ES-I3 (cell line): ENCODE measurements around the gene CCDC9.
"Not testable (repeated sequence)": the region's sequence is repeated elsewhere in the genome, so short reads cannot be mapped to it uniquely, and the experiment has no call there.

Source experiments
- H3K36me3 ChIP-seq: 2 replicates; pipeline ENCODE4 v1.6.1; 2013; ENCODE audit warnings: mild to moderate bottlenecking, low read length, control low read depth, moderate library complexity; ENCODE audit not compliant: insufficient read depth
- H3K4me1 ChIP-seq: 2 replicates; pipeline ENCODE4 v1.6.1; 2013; ENCODE audit warnings: mild to moderate bottlenecking, control low read depth, low read length; ENCODE audit not compliant: insufficient read depth
- H3K9ac ChIP-seq: 2 replicates; pipeline ENCODE4 v1.6.1; 2013; ENCODE audit warnings: low read depth, mild to moderate bottlenecking, low read length, moderate library complexity
- H3K9me3 ChIP-seq: 2 replicates; pipeline ENCODE4 v1.6.1; 2013; ENCODE audit warnings: mild to moderate bottlenecking, low read length, moderate library complexity; ENCODE audit not compliant: control insufficient read depth, insufficient read depth

The CCDC9 gene

DNA sequence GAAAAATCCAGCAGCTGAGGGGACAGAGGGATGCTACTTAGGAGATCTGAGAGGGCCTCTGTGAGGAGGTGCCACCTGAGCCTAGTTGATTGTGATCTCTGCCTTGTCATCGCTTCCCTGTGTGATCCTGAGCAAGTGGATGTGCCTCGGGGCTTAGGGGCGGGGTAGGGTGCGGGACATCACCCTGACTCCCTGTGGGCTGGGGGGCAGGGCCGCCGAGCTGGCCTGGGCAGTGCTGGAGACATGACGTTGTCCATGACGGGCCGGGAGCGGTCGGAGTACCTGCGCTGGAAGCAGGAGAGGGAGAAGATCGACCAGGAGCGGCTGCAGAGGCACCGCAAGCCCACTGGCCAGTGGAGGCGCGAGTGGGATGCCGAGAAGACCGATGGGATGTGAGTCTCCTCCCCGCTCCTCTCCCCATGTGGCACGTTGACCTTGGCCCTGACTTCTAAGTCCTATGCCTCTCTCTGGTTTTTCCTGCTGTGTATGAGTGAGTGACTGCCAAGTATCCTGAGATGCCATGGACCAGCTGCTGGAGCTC is 10.1 kb downstream of the CCDC9 start:
- Histone ChIP-seq H3K4me1 (no peaks in the 10 kb centered on the region), H3K9ac (no peak overlapping the region), H3K9me3 (no peaks in the 10 kb centered on the region), H3K36me3 (no peaks in the 10 kb centered on the region; the same call in 1 of the 2 replicates)

DNA sequence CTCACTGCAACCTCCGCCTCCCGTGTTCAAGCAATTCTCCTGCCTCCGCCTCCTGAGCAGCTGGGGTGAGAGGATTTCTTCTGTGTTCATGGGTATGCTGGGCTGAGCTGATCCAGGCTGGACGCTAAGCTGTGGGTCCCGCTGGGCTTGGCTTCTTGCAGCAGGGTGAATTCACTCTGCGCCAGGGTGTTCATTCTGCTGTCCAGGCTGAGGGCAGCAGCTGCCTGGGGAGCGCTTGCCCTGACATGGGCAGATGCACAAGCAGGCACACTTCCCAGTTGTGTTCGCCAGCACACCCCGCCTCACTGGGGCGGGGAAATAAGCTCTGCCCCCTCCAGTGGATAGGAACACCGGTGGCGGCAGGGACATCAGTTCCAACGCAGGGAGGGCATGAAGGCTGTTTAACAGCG is 11.0 kb downstream of the CCDC9 start:
- no peaks in the 10 kb centered on the region; the same call in 1 of the 2 replicates for H3K36me3 ChIP-seq
- no peaks in the 10 kb centered on the region for H3K9me3 ChIP-seq
- no peaks in the 10 kb centered on the region for H3K4me1 ChIP-seq
- H3K9ac ChIP-seq: no peak overlapping the region

DNA sequence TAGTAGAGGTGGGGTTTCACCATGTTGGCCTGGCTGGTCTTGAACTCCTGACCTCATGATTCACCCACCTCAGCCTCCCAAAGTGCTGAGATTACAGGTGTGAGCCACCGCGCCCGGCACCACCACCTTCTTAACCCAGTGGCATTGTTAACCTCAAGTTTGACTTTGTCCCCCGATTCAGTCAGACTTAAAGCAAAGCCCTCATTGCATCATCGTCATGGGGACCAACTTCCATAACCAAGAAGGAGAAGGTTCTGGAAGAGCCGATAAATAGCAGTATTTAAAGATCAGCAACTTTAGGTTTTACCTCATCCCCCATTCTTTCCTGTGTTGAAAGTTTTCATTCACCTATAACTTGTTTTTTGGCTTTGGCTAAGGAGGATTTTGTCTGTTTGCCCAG is 11.7 kb downstream of the CCDC9 start:
- Histone ChIP-seq H3K4me1 (no peaks in the 10 kb centered on the region), H3K9me3 (no peaks in the 10 kb centered on the region), H3K36me3 (no peaks in the 10 kb centered on the region; the same call in 1 of the 2 replicates), H3K9ac (no peak overlapping the region)

DNA sequence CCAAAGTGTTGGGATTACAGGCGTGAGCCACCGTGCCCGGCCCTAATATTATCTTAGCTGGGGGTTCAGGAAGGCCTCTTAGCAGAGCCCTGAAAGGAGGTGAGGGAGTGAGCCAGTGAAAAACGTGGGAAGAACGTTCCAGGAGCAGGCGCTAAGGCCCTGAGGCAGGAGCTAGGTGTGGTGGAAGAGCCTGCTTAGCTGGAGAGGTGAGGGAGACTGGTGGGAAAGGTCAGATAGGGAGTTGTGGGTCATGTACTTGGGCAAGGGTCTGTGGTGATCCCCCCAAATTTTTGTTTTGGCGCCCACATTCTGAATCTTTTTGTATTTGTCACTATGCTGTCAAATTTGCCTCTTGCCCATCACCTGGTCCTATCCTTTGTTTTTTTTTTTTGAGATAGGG is 13.3 kb downstream of the CCDC9 start:
- Histone ChIP-seq H3K36me3 (no peaks in the 10 kb centered on the region; the same call in 1 of the 2 replicates), H3K9ac (no peak overlapping the region), H3K9me3 (no peaks in the 10 kb centered on the region), H3K4me1 (no peaks in the 10 kb centered on the region)

DNA sequence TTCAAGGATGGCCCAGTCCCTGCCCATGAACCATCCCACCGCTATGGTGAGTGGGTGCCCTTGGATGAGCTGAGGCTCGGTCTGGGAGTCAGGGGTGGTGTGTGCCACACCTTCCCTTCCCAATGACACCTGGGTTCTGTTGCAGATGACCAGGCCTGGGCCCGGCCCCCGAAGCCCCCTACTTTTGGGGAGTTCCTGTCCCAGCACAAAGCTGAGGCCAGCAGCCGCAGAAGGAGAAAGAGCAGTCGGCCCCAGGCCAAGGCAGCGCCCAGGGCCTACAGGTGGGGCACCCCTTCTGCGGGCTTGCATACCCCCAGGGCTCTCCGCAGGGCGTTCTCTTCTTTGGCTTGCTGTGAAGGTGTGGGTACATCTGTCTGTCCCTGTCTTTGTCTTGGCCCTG is 14.1 kb downstream of the CCDC9 start:
- no peaks in the 10 kb centered on the region; the same call in 1 of the 2 replicates for H3K36me3 ChIP-seq
- no peak overlapping the region for H3K9ac ChIP-seq

DNA sequence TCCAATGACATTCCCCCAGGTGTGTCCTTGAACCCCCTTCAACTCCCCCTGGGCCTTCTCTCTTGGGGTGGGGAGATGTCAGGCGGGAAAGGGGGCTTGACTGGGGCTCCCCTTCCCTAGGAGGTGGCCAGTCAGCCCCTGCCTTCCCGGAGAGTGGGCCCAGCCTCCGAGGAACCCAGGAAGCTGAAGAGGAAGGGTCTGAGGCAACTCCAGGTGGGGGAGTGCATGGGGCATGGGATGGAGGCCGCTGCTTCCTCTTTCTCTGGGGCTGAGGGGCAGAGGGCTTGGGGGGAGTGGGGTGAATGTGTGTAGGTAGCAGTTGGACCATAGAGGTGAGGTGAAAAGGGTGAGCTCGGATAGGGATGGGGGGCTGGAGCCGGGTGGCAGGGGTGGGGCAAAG is 15.6 kb downstream of the CCDC9 start:
- H3K9ac ChIP-seq: no peak overlapping the region; the same call in 1 of the 2 replicates
- H3K36me3 ChIP-seq: no peaks in the 10 kb centered on the region; the same call in 1 of the 2 replicates
- peaks cover 5% of the 10 kb centered on the region; the same call in 1 of the 2 replicates for H3K4me1 ChIP-seq
- H3K9me3 ChIP-seq: no peaks in the 10 kb centered on the region

More for the DNA sequence above, 14.1 kb downstream of the CCDC9 start:
- peaks cover under 1% of the 10 kb centered on the region; the same call in 1 of the 2 replicates for H3K4me1 ChIP-seq
- no peaks in the 10 kb centered on the region for H3K9me3 ChIP-seq

DNA sequence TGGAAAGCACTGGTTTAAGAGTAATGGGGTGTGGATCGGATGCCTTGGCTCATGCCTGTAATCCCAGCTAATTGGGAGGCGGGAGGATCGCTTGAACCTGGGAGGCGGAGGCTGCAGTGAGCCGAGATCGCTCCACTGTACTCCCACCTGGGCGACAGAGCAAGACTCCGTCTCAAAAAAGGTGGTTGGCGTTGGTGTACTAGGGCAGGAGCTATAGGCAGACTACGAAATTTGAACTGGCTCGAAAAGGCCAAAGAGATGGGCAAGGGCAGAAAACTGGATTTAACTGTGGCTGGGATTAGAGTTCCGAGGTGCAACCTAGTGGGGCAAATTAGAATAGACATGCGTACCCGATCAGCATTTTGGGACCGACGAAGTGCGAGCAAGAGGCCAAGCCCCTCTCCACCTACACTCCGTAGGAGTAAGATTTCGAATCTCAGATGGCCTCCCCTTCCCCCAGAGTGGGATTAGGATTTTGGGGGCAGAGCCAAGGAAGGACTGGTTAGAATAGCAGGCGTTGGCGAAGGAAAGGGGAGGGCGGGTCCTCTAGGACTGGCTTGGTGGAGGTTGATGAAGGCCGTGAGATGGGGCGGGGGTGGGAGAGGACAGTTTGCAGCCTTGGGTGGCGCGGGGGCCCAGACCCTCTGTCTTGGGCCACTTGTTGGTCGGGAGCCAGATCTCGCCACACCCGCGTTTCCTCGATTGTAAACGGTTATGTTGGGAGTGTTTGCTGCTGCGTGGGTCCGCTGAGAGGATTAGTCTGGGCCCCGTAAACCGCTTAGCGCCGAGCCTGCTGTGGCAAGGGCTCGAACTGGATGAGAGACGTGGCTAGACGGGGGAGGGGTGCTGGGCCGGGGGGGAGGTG is 16.4 kb downstream of the CCDC9 start:
- no peaks in the 10 kb centered on the region; the same call in 1 of the 2 replicates for H3K36me3 ChIP-seq
- H3K4me1 ChIP-seq: peaks cover 5% of the 10 kb centered on the region; the same call in 1 of the 2 replicates
- H3K9ac ChIP-seq: peak overlapping the region; percentile 83
- no peaks in the 10 kb centered on the region for H3K9me3 ChIP-seq

DNA sequence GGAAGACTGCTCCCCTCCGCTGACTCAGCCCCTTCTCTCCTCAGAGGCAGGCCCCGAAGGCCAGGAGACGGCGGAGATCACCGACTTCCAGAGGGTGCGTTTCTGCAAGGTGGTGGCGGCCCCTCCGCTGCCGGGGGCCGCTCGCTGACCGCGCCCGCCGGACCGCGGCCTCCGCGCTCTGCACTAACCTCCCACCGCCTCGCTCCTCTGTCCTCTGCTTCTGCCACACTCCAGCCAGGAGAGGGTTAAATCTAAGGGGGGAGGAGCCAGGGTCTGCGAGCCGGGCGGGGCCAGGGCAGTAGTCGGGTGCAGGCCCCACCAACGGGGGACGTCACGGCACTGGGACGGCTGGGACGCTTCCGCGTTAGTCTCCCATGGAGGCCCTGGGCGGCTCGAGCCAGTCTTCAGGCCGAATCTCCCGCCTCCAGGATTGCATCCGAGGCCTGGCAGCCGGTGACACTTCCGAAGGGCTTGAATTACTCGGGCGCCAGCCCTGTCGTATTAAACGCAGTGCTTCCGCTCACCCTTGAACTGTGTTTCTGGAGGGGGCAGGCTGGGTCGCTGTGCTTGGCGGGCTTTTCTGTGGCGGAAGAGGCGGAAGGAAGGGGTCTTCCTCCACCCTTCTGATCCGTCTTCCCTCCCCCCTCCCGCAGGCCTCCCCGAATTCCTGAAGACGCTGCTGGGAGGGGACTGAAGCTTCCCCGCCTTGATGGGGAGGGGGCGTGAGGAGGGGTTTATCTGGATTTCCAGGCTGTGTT is 17.2 kb downstream of the CCDC9 start:
- Histone ChIP-seq H3K4me1 (peaks cover 5% of the 10 kb centered on the region; the same call in 1 of the 2 replicates), H3K36me3 (no peaks in the 10 kb centered on the region; the same call in 1 of the 2 replicates), H3K9me3 (no peaks in the 10 kb centered on the region), H3K9ac (peak overlapping the region; percentile 83)

DNA sequence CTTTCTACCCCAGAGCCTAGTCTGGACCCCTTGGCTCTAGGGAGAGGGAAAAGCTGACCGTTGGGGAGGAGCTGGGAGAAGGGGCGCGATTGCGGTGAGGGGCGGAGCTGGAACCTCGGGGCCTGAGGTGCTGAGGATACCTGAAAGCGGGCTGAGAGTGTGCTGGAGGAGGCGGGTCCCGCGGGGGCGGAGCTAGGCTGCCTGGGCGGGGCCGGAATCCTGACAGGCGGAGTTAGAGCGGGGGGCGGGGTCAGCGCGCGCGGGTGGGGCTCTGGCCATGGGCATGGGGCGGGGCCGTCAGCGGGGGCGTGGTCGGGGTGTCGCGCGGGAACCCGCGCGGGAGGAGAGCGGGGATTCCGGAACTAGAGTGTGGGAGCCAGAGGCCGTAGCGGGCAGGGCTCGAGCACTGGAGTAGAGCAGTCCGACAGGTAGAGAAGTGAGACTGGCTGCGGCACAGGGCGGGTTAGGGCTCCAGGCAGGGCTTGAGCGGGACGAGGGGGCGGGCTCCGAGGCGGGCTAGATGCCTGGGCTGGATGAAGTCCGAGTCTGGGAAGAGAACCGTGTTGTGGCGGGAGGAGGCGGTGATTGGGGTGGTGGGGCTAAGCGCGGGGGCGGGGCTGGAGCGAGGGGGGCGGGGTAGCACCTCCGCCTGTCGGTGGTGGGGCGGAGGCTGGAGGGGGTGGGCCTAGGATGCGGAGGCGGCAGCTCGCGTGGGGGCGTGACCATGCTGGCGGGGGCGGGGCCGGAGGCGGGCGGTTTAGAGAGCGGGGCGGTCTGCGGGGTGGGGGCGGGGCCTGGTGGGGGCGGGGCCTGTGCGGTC is 18.0 kb downstream of the CCDC9 start, which contains the start of gene INAFM1:
Gene INAFM1 (plus strand): TSS at position 815 of the 820 bp plus-strand sequence. CDS start 35 bp downstream, outside the sequence.
- Histone ChIP-seq H3K9ac (peak within 1 kb of the TSS; percentile 86), H3K36me3 (no peaks in the 10 kb centered on the region; the same call in 1 of the 2 replicates), H3K4me1 (peaks cover 5% of the 10 kb centered on the region; the same call in 1 of the 2 replicates), H3K9me3 (no peaks in the 10 kb centered on the region)

DNA sequence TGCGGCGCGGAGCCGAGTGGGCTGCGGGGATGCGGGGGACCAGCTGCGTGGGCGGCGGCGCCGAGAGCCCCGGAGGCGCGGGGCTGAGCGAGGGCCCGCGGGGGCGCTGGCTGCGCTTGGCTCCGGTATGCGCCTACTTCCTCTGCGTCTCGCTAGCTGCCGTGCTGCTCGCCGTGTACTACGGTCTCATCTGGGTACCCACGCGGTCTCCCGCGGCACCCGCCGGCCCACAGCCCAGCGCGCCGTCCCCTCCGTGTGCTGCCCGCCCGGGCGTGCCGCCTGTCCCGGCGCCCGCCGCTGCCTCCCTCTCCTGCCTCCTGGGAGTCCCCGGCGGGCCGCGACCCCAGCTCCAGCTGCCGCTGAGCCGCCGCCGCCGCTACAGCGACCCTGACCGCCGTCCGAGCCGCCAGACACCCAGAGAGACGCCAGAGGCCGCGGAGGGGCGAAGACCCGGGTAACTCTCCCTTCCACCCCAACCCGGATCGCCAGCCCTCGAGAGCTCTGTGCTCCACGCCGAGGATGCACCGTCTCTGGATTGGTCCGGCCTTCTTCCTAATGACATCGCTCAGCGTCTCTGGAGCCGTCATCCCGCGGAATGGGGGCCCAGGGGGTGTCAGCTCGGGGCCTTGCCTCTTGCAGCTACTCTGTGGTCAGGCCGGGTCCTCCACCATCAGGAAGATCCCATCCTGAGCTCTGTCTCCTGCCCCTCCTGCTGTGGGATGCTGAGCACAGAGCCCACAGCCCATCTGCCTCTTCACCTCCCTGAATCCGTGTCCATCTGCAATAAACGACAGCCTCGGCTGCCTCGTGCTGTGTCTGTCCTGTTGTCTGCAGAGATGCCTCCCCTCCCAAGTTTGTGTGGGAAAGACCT is 18.8 kb downstream of the CCDC9 start:
- peak overlapping the region; percentile 68; the same call in 1 of the 2 replicates for H3K9ac ChIP-seq
- peaks cover 5% of the 10 kb centered on the region; the same call in 1 of the 2 replicates for H3K4me1 ChIP-seq
- no peaks in the 10 kb centered on the region; the same call in 1 of the 2 replicates for H3K36me3 ChIP-seq
- no peaks in the 10 kb centered on the region for H3K9me3 ChIP-seq

DNA sequence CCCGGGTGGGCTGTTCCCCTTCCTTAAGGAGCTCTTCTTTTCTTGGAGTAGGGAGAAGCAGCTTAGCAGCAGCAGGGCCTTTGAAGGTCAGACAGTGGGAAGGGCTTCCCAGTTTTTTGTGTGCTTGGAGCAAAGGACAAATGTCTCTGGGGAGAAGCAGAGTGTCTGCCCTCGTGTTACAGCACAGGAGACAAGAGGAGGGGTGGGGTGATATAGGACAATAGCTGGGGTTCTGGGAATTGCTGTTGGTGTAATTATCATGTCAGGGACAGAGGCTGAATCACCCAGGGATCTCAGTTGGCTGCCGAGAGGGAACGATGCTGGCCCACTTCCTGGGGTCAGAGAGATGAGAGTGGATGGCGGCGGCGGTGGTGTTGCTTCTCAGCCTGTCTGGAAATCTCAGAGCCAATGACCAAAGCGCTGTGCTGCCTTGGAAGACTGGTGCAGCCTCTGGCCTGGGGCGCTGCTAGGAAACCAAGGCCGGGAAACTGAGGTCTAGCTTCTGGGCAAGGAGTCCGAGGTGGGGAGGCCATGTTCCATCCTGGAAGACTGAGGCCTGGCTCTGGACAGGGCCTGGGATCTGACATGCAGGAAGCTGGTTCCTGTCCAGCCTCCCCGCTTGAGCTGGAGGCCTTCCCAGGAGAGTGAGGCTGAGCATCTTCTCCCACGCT is 19.6 kb downstream of the CCDC9 start:
- H3K9ac ChIP-seq: peak overlapping the region; percentile 68; the same call in 1 of the 2 replicates
- peaks cover 5% of the 10 kb centered on the region; the same call in 1 of the 2 replicates for H3K4me1 ChIP-seq
- no peaks in the 10 kb centered on the region; the same call in 1 of the 2 replicates for H3K36me3 ChIP-seq
- no peaks in the 10 kb centered on the region for H3K9me3 ChIP-seq

DNA sequence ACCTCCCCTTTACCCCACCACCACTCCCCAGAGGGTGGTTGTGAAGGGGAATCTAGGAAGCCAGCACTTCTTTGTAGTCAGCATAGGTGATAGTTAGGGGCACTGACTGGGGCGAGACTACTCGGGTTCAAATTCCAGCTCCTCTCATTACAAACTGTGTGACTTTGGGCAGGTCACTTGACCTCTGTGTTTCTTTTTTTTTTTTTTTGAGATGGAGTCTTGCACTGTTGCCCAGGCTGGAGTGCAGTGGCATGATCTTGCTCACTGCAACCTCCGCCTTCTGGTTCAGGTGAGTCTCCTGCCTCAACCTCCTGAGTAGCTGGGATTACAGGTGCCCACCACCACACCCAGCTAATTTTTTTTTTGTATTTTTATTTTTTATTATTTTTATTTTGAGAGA is 20.2 kb downstream of the CCDC9 start:
- H3K4me1 ChIP-seq, H3K9me3 ChIP-seq, H3K9ac ChIP-seq, H3K36me3 ChIP-seq: not testable (repeated sequence)
